Parathyroid adenoma (tissue), 2 donors: ENCODE measurements around the gene PANX1.

ENCODE experiments used
- H2AFZ ChIP-seq: fragments of 300-600 bp; sonication (generic); one replicate; pipeline ENCODE4 v1.7.0; 2017; ENCODE audit warnings: antibody characterized with exemption, mild to moderate bottlenecking
- H3K27ac ChIP-seq: fragments of 300-600 bp; sonication (generic); one replicate; pipeline ENCODE4 v1.7.0; 2017
- H3K27me3 ChIP-seq: fragments of 300-600 bp; sonication (generic); one replicate; pipeline ENCODE4 v1.7.0; 2017; ENCODE audit warnings: low read length; ENCODE audit not compliant: control insufficient read depth, insufficient read depth
- H3K36me3 ChIP-seq: fragments of 300-600 bp; sonication (generic); one replicate; pipeline ENCODE4 v1.7.0; 2017; ENCODE audit warnings: low read length; ENCODE audit not compliant: control insufficient read depth, insufficient read depth
- H3K4me1 ChIP-seq: fragments of 300-600 bp; sonication (generic); one replicate; pipeline ENCODE4 v1.7.0; 2017; ENCODE audit warnings: control low read depth
- H3K4me2 ChIP-seq: fragments of 300-600 bp; sonication (generic); one replicate; pipeline ENCODE4 v1.7.0; 2017; ENCODE audit warnings: low read length
- H3K4me3 ChIP-seq: fragments of 300-600 bp; sonication (generic); one replicate; pipeline ENCODE4 v1.7.0; 2017; ENCODE audit warnings: low read depth, low read length
- H3K79me2 ChIP-seq: fragments of 300-600 bp; sonication (generic); one replicate; pipeline ENCODE4 v1.7.0; 2017; ENCODE audit warnings: control low read depth
- H3K9ac ChIP-seq: fragments of 300-600 bp; sonication (generic); one replicate; pipeline ENCODE4 v1.7.0; 2017; ENCODE audit warnings: mild to moderate bottlenecking
- H3K9me3 ChIP-seq: fragments of 300-600 bp; sonication (generic); one replicate; pipeline ENCODE4 v1.7.0; 2017; ENCODE audit warnings: low read length; ENCODE audit not compliant: control insufficient read depth
- TF ChIP-seq, protein P1 (sequence below): fragments of 300-600 bp; sonication (generic); IDR thresholded peaks from one replicate; pipeline ENCODE4 v1.7.0; 2017; ENCODE audit warnings: antibody characterized with exemption, mild to moderate bottlenecking
- donor health status: primary hyperparathyroidism.

PANX1 gene

DNA sequence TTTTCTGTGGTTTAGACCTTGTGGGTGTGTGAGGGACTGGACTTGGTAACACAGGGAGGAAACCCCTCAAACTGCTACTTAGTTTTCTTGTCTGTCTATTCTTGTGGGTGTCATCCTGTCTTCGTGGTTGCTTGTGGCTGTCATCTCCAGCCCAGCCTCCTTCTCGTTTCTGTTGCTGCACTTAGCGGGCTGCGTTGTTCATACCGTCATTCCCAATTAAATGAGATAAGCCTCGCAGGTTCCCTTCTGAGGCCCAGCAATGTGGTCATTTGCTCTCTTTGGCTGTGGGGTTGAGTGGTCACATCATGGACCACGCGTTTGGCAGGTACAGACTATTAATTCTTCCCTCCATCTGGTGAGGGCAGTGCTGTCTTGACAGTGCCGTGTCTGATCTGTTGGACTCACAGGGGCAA, 18.8 kb downstream of the PANX1 start:
- Histone ChIP-seq H3K9ac (no peak overlapping the region), H3K4me3 (no peak overlapping the region), H3K36me3 (no peaks in the 10 kb centered on the region), H3K79me2 (no peaks in the 10 kb centered on the region), H3K27me3 (no peaks in the 10 kb centered on the region), H3K4me2 (no peak overlapping the region), H2AFZ (no peak overlapping the region), H3K4me1 (peaks cover 4% of the 10 kb centered on the region), H3K9me3 (no peaks in the 10 kb centered on the region), H3K27ac (no peak overlapping the region)
- TF ChIP-seq, protein P1, sequence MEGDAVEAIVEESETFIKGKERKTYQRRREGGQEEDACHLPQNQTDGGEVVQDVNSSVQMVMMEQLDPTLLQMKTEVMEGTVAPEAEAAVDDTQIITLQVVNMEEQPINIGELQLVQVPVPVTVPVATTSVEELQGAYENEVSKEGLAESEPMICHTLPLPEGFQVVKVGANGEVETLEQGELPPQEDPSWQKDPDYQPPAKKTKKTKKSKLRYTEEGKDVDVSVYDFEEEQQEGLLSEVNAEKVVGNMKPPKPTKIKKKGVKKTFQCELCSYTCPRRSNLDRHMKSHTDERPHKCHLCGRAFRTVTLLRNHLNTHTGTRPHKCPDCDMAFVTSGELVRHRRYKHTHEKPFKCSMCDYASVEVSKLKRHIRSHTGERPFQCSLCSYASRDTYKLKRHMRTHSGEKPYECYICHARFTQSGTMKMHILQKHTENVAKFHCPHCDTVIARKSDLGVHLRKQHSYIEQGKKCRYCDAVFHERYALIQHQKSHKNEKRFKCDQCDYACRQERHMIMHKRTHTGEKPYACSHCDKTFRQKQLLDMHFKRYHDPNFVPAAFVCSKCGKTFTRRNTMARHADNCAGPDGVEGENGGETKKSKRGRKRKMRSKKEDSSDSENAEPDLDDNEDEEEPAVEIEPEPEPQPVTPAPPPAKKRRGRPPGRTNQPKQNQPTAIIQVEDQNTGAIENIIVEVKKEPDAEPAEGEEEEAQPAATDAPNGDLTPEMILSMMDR: no peak

DNA sequence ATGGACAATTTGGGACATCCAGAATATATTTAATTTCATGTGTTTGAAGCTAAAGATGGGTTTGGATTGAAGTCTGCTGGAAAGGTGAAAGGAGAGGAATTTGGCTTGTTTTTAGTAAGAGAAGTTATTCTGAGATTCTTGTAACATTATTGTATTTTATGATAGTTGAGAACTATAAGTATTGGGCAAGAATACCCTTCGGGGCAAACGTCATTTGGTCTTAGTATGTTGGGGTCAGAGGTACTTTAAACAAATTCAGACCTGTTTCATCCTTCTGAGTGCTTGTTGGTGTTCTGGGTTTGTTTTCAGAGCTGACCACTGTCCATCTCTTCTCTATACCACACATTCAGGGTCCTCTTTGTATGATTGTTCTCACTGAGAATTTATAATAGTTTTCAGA, 19.5 kb downstream of the PANX1 start:
- Histone ChIP-seq H3K27ac (no peak overlapping the region), H3K79me2 (no peaks in the 10 kb centered on the region), H3K4me1 (peaks cover 4% of the 10 kb centered on the region), H3K36me3 (no peaks in the 10 kb centered on the region), H3K9me3 (no peaks in the 10 kb centered on the region), H3K4me2 (no peak overlapping the region), H3K4me3 (no peak overlapping the region), H3K27me3 (no peaks in the 10 kb centered on the region), H3K9ac (no peak overlapping the region), H2AFZ (no peak overlapping the region)
- TF ChIP-seq, protein P1: no peak

DNA sequence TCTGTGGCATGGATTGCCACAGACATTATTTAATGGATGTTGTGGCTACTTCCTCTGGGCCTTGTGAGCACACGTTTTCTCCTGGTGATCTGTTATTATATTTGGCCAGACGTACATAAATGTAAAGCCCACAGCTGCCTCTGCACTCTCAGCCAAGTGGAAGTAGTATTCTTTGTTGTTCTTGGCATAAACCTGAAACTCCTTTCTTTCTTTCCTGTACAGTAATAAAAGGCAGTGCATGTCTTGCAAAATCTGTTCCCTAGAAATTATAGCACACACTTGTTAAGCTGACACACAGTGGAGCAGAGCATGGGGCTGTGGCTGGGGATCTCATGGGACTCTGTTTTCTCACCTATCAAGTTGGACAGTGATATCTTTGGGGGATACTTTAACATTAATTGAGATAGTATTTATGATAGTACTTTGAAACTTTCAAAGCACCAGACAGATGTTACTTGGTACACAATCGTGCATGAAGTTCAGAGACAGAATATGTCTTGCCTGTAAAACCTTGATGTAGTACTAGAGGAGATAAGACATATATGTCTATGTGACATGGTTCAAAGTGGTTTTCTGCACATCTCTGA, 20.9 kb downstream of the PANX1 start:
- H3K4me3 ChIP-seq: no peak overlapping the region
- no peak overlapping the region for H2AFZ ChIP-seq
- no peak overlapping the region for H3K4me2 ChIP-seq
- no peaks in the 10 kb centered on the region for H3K36me3 ChIP-seq
- H3K27ac ChIP-seq: no peak overlapping the region
- H3K79me2 ChIP-seq: no peaks in the 10 kb centered on the region
- H3K27me3 ChIP-seq: no peaks in the 10 kb centered on the region
- no peak overlapping the region for H3K9ac ChIP-seq
- no peaks in the 10 kb centered on the region for H3K9me3 ChIP-seq
- TF ChIP-seq, protein P1: no peak
- H3K4me1 ChIP-seq: peaks cover 4% of the 10 kb centered on the region

DNA sequence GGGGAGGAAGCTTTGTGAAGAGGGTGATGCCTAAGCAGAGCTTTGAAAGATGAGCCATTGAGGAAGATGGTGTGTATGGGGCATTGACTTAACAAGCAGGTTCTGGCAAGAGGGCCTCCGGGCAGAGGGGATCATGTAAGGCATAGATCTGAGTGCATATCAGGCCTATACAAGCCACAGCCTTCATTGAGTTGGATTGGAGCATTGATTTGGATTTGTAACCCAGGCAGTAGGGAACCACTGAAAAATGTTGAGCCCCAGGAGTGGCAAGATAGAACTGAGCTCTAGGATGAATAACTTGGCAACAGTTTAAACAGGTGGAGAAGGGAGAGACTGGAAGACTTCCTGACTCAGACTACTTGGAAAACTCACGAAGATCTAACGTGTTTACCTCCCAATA, 21.4 kb downstream of the PANX1 start:
- no peaks in the 10 kb centered on the region for H3K36me3 ChIP-seq
- H3K4me2 ChIP-seq: no peak overlapping the region
- no peaks in the 10 kb centered on the region for H3K27me3 ChIP-seq
- no peaks in the 10 kb centered on the region for H3K79me2 ChIP-seq
- H3K27ac ChIP-seq: no peak overlapping the region
- TF ChIP-seq, protein P1: no peak
- H3K9me3 ChIP-seq: no peaks in the 10 kb centered on the region
- no peak overlapping the region for H2AFZ ChIP-seq
- H3K9ac ChIP-seq: no peak overlapping the region
- peaks cover 4% of the 10 kb centered on the region for H3K4me1 ChIP-seq
- H3K4me3 ChIP-seq: no peak overlapping the region
